CD4-positive, alpha-beta T cell treated with Interleukin-1 beta for 1 hour (primary cell): ENCODE results near the gene GPRC5B.
A peak's percentile ranks its signal among the peaks of the same experiment; 100 is the strongest.

Source experiments
- DNase-seq, 2 donors: peaks; one replicate each; pipeline ENCODE4 v3.0.0-alpha.2; 2020 to 2022

GPRC5B gene

GRCh38 chr16:19896951-19897350 is 12.3 kb upstream of the GPRC5B start:
- DNase-seq = no peak

GRCh38 chr16:19894586-19894985 is 9.9 kb upstream of the GPRC5B start:
- no peak for DNase-seq

- no peak for DNase-seq
These were observed 8.3 kb upstream of the GPRC5B start for GRCh38 chr16:19892902-19893301.

GRCh38 chr16:19890901-19891300 is 6.3 kb upstream of the GPRC5B start:
- DNase-seq = no peak

- no peak for DNase-seq
These were observed 4.2 kb upstream of the GPRC5B start for GRCh38 chr16:19888834-19889233.

GRCh38 chr16:19886073-19886941 is 1.7 kb upstream of the GPRC5B start:
- peak; percentile 74 to 81 for DNase-seq

- DNase-seq = no peak
These were observed 914 bp upstream of the GPRC5B start for GRCh38 chr16:19885451-19886072.

GRCh38 chr16:19883966-19884485 is 622 bp downstream of the GPRC5B start:
- no peak for DNase-seq

GRCh38 chr16:19883296-19883965 is 1.2 kb downstream of the GPRC5B start:
- no peak for DNase-seq

- DNase-seq = no peak
These were observed 2.0 kb downstream of the GPRC5B start for GRCh38 chr16:19882646-19883045.

- no peak for DNase-seq
These were observed 2.5 kb downstream of the GPRC5B start for GRCh38 chr16:19882186-19882585.

- no peak for DNase-seq
These were observed 2.9 kb downstream of the GPRC5B start for GRCh38 chr16:19881783-19882182.

- DNase-seq = no peak
These were observed 3.6 kb downstream of the GPRC5B start for GRCh38 chr16:19881028-19881427.

- DNase-seq = no peak
These were observed 5.3 kb downstream of the GPRC5B start for GRCh38 chr16:19879241-19879792.

- no peak for DNase-seq
These were observed 5.9 kb downstream of the GPRC5B start for GRCh38 chr16:19878757-19879156.

- no peak for DNase-seq
These were observed 8.1 kb downstream of the GPRC5B start for GRCh38 chr16:19876501-19877059.

GRCh38 chr16:19875900-19876299 is 8.7 kb downstream of the GPRC5B start:
- DNase-seq = no peak

GRCh38 chr16:19874851-19875546 is 9.6 kb downstream of the GPRC5B start:
- DNase-seq = no peak

- no peak for DNase-seq
These were observed 10.6 kb downstream of the GPRC5B start for GRCh38 chr16:19874026-19874425.

- no peak for DNase-seq
These were observed 11.7 kb downstream of the GPRC5B start for GRCh38 chr16:19872935-19873334.

- DNase-seq = no peak
These were observed 12.3 kb downstream of the GPRC5B start for GRCh38 chr16:19872179-19872863.

GRCh38 chr16:19871721-19872120 is 12.9 kb downstream of the GPRC5B start:
- no peak for DNase-seq
